Upper lobe of left lung (tissue), 4 donors: ENCODE results near the gene ANO10.

Experiments
- POLR2AphosphoS5 ChIP-seq, 2 donors: sonication (generic); formaldehyde crosslinking; IDR thresholded peaks; one replicate each; pipeline ENCODE4 v1.5.1; 2017; ENCODE audit warnings: antibody characterized with exemption in 2 of 2
- TF ChIP-seq, protein P1 (sequence below), 6 experiments: fragments of 450-650 bp in 4 of 6; fragments of 200-600 bp in 2 of 6; sonication (generic) in 2 of 6; IDR thresholded peaks; one replicate each; pipeline ENCODE4 v1.5.1; 2016 to 2019; ENCODE audit warnings: antibody characterized with exemption in 6 of 6

DNA sequence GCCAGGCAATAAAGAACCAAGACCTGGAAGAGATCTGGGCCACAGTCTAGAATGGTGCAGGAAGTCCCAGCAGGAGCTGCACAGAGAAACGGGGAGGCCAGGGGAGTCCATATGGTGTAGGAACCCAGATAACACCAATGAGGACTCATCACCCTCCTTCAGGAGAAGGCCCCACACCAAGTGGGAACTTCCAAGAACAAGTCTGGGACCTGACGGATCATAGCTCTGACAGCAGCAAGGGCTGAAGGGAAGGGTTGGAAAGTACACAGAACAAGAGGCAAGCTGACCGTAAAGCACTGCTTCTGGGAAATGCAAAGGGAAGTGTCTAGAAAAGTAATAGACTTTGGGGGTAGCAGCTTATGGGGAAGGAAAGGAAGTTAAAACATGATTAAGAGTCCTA, 34.5 kb downstream of the ANO10 start:
- TF ChIP-seq, protein P1, sequence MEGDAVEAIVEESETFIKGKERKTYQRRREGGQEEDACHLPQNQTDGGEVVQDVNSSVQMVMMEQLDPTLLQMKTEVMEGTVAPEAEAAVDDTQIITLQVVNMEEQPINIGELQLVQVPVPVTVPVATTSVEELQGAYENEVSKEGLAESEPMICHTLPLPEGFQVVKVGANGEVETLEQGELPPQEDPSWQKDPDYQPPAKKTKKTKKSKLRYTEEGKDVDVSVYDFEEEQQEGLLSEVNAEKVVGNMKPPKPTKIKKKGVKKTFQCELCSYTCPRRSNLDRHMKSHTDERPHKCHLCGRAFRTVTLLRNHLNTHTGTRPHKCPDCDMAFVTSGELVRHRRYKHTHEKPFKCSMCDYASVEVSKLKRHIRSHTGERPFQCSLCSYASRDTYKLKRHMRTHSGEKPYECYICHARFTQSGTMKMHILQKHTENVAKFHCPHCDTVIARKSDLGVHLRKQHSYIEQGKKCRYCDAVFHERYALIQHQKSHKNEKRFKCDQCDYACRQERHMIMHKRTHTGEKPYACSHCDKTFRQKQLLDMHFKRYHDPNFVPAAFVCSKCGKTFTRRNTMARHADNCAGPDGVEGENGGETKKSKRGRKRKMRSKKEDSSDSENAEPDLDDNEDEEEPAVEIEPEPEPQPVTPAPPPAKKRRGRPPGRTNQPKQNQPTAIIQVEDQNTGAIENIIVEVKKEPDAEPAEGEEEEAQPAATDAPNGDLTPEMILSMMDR (IDR thresholded peaks at IDR 0.05): no peak
- no peak for TF ChIP-seq POLR2AphosphoS5 (IDR thresholded peaks at IDR 0.05)
